Measurements from ENCODE around the gene DLX6.

Gene DLX6
- total RNA-seq: 0 to 0.07 reads per million in 2 donors

DNA sequence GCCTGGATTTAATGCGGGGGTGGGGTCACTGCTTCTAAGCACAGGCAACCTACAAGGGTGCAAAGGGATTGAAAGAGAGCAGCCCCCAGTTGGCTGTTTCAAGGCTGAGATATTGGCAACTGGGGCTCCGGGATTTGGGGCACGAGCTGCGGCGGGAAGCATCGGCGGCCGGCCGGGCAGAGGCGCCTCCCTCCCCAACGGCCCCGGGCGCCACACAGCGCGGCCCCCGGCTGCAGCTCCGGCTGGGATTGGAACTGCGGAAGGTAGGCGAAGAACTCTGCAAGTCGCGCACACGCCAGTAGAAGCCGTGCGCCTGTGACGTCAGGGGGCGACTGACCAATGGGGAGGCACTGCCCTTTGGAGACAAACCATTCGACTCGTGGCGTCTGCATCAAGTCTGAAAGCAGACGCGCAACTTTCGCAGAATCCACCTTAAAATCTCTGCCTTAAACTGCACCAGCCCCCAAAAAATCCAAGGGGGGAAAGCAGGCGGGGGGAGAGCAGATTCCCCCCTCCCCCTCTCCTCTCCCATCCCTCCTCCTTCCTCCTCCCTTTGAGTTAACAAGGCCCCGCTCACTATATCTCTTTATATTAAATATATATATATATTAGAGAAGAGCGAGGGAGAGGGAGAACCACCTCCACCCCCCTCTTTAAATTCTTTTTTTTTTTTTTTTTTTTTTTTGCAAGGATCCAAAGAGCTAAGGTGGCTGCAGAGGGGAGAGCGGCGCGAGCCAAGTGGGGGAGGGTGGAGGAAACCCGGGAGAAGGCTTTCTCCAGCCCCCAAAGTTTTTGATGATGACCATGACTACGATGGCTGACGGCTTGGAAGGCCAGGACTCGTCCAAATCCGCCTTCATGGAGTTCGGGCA, at the start of gene DLX6:
TSS of gene DLX6 (plus strand) at position 371 of the 872 bp plus-strand sequence. CDS start at position 796, 425 bp downstream.
- DNase-seq: peak in 1 of 5 experiments; percentile 62

DNA sequence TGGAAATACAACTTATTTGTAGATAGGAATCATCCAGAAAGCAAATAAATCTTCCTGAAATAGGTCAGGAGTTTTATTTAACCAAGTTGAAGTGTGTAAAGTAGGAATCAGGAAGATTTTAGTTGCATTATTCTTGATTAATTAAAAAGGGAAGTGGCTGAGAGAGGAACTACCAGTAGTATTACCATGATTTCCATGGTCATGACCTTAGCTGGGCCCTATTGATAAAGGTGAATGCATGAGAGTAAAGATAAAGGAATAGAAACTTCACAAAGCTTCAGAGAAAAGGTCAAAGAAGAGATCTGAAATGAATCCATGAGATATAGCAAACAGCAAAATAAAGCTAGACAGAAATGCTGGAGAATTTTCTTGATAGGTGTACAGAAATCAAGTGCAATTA, 46.2 kb upstream of the DLX6 start:
- DNase-seq: no peak

DNA sequence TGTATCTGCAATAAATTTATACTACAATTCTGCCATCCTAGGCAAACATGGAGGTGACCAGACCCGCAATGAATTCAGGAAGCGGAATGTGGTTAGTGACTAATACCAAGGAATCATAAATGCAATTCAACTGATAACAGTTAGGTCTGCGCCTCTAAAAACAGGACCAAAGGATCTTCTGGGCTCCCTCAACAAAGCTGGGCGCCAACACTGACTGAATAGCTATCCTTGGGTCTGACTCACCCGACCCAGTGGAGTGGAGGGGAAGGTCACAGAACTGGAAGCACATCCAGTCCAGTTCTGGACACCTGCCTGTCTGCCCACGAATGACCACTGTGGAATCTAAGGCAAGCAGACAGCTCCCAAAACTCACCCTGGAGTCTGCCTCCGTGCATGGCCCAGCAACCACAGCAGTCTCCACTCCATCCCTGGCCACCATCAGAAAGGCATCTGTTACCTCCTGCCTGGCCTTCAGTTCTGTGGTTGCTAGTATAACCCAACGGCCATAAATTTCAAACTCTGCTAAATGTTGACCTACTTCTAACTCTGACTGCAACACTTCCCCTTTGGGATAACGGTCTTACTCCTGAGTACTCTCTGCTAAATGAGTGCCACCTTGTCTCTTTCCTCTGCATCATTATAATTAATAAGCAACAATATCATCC, 43.0 kb upstream of the DLX6 start:
- no peak for DNase-seq

DNA sequence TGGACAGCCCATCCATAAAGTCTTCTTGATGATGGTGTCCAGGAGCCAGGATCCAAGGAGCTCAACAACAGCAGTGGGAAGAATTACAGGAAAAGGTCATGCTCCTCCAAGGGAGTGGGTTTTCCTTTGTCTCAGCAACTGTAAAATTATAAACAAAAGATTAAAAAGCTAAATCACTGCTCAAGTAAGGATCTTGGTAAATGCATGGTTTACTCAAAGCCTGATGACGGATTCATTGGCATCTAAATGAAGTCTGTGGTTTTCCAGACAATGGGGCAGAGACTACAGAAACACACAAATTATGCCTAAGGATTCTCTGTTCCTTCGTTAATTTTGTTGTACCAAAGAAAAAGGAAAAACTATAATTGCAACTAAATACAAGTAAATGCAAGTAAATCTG, 36.4 kb upstream of the DLX6 start:
- DNase-seq: no peak

DNA sequence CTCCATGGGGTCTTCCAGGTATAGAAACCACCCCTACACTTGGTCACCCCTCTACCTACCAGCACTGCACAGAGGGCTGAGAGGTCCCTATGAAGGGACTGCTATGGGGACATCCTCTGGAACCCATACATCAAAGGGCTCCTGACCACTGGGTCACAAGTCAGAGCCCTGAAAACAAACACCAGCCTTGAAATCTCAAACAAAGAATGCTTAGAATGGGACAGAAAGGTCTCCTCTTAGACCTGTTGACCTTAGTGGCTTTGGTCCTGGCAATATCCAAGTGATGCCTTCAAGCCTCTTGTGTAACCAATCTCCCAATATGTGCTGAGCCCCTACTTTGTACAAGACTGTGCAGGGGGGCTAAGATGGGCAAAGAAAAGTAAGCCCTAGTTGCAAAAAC, 34.6 kb upstream of the DLX6 start:
- no peak for DNase-seq

DNA sequence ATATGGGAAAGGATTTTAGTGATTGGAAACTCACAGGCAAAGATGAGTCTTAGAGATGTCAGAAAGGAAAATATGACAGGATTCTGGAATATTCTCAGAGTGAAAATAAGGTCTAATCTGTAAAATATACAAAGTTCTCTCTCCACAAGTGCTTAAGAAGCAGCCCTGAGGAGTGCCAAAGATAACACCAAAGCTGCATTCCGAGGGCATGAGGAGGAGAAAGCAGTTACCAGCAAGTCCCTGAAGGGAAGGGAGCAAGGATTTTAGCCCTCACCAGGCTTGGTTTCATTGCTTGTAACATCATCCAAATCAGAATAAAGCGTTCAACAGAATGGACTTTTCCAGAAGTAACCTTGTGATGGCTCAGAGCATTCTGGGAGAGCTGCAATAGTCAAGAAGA, 31.4 kb upstream of the DLX6 start:
- DNase-seq: no peak

DNA sequence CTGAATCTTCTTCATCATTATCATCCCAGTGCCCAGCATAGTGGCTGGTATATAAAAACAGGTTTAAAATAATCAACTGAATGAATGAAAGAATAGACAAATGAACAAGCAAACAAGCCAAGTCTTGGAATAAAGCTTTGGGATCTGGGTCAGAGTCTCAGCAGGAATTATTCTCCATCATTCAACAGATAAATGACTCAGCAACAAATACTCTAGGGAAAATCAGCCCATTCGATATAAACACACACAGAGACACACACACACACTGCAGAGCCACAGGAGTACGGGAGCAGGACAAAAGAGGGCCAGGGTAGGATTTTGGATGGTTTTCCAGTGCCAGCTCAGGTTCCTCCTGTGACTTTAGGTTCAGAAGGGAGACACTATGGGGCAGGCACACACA, 29.2 kb upstream of the DLX6 start:
- DNase-seq: no peak

DNA sequence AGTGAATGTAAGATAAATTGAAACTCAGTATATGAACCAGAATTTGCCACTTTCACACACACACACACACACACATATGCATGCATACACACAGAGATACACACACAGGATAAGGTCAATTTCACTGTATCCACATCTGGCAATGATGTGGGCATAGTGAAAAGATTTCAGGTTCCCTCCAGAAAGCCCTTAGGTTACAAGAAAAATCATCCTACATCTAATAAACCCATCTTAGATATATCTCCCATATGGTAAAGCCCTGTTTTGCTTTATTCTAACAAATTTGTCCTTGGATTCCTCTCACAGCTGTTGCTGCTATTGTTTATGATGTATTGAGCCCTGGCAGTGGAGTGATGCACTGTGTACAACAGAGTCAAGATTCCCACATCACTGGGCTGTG, 27.9 kb upstream of the DLX6 start:
- no peak for DNase-seq

DNA sequence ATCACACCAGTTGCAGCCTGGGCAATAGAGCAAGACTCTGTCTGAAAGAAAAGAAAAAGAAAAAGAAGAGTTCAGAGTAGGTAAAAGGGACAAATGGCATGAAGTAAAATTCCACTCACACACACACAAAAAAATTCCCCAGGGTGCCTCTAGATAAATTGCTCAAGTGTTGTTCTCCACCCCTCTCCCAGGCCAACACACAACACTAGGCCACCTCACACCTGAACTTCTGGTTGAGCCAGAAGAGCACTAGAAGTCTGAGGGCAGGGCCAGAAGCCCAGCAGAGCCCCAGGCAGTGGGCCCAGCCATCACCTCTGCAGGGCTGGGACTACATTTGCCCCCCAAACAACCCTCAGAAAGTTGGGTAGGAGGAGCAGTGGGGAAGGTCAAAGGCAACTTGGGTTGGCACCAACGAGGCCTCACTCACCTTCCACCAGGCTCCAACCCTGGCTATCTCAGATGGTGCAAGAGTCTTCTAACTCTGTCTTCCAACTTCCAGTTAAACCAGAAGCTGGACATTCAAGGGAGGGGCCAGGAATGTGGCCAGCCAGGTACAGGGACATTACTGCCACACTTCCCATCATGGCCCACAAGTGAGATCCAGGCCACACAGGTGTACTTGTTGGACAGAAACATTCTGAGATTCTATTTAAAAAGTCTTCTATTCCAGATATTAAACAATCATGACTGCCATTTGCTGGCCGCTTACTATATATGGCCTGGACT, 25.6 kb upstream of the DLX6 start:
- no peak for DNase-seq

DNA sequence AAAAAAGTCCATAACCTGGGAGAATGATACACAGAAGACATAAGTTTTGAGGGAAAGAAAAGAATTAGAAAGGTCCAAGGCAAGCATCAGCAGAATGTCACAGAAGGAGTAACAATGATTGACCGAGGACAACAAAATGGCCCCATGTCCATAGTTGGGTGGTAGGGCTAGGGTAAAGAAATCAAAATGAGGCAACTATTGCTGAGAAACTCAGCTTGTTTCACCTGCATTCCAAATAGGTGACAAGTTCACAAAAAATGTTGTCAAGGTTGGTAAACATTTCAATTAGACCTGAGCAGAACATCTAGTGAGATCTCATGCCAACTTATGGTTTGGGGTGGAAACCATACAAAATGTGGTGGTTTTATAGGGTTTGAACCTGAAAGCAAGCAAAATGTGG, 22.8 kb upstream of the DLX6 start:
- DNase-seq: no peak

DNA sequence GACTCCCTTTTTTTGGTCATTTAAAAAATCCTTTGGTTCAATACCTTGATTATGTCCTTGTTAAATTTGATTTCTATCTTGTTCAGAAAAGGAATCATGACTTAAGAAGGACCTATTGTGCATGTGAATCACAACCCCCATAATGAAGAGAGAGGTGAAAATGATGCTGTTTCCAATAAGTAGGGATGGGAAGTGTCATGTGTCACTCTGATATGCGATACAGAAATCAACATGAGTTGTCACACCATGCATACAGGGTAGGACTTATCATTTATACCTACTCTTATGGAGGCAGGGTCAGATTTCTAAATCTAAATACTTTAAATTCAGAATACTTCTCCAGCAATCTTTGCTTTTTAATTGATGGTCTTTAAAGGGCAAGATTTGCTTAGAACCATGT, 19.4 kb upstream of the DLX6 start:
- DNase-seq: no peak

DNA sequence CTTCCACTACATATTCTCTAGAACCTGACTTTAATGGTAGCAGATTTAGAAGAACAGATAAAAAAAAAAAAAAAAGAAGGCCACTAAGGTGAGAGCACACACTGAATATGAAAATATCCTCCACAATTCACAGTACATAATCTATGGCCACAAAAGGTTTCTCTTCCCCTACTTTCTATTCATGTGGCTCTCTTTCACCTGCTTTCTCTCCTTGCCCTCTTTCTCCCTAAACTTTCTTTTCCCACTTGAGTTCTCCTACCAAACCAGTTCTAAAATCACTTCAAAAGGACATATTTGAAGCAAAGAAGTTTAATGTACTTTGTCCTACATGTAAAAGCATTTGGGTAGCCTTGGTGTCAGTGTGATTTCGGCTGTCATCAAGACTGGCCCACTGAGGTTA, 18.5 kb upstream of the DLX6 start:
- DNase-seq: no peak

DNA sequence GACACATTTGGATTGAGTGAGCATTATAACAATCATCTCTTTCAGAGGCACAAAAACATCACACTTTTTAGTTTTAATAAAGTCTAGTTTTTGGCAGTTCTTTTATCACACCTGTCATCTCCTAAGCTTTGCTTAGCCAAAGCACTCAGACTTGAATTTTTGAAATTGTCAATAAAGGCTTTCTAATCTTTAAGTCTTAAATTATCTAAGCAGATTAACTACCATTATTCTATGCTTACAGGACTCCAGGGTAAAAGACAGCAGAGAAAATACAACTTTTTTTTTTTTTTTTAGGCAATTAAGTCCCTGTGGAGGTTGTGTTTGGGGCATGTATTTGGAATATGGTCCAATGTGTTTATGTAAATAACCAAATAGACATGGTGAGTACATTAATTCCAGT, 17.6 kb upstream of the DLX6 start:
- DNase-seq: no peak

DNA sequence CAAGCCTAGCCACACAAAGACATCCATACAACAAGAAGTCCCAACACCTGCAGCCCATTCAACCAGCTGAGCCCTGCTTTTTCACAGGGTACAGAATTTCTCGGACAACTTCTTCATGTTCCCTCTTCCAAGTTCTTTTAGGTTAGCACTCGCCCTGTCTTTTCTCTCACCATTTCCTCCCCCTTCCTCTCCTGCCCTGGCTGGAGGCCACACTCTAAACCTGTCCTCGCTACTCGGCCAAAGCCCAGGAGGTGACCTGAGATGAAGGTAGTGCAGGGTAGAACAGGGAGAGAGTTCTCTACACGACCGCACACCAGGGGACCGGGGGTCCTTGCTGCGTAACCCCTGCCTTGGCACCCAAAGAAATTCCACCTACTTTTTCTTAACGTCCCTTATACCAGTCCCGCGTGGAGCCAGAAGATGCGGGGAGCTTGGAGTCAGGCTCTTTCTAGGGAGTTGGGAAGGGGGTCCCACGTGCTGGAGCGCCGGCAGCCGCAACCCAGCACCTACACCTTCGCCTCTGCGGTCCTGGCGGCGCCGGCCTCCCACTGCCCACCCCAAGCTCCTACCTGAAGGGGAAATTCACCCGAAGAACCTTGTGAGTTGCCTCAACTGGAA, 16.0 kb upstream of the DLX6 start:
- no peak for DNase-seq

DNA sequence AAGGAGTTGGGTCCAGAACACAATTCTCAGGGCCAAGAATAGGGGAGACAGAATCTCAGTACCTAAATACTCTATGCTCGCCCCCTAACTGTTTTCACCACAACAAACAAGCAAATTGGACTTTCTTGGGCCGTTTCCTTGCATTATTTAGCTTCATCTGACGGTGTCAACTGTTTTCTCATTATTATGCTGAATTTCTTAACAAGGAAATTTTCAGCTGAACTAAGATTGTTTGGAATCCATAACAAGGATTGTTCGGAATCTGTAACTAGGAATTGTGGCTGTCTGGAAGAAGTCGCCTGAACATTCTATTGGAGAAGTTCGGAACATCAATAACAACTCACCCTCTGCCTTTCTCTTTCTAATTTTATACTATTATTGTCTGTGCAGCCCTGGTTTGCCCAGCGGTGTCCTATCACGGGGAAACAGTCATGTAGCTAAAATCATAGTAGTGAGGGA, 15.5 kb upstream of the DLX6 start:
- no peak for DNase-seq

DNA sequence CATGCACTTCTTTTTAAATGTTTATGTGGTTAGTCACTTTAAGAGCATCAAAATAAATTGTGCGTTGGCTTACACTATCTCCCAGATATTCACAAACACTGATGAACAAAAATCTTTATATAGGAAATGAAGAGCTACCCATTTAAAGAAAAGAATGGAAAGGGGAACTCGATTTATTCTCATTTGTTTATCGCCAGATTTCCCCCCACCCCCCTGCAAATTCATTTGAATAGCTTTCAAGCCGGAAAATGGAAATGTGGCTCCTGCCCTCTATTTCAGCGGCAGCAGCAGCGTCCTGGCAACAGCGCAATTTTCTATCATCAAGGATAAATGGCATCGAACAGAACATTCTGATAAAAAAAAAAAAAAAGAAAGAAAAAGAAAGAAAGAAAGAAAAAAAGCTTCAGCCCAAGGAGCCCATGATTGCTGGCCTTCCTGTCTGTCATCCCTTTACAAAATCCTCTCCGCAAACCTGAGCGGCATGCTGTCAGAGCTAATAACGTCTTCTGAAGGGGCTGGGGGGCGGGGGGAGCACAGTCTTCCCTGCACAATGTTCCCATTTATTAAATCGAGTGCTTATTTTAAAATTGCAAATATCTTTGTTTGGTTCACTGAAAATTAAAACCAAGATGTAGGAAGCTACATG, 13.7 kb upstream of the DLX6 start:
- DNase-seq: no peak

DNA sequence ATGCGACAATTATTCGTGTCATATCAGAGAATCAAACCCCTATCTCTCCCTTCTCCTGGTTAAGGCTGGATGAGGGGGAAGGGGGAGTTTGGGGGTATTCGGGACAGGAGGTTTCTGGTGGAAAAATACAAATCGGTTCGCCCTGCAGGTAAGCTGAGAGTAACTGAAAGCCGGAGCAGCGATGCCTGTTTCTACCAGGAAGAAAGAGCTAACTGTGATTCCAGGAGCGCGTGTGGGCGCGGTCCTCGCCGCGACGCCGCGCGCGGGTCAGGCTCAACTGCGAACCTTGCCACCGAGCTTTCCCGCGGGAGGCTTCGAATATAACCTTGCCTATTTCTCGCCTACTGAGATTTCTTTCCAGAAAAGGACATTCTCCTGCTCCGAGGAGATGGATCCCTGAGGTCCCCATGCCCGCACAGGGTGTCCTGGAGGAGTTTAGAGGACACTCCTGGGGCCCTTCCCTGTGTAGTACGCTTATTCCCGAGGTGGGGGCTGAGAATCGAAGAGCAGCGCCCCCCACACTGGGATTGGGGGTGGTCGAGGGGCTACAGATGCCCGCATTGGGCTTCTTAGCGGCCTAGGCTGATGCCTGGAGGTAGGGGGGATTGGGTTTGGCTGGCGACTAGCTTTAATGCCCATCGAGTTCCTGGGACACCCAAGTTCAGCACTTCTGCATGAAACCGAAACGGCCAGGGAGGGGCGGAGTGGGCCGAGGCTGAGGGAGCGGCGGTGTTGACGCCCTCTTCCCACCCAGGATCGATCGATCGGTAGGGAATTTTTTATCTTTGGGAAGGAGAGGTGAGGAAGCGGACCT, 13.0 kb upstream of the DLX6 start:
- no peak for DNase-seq

DNA sequence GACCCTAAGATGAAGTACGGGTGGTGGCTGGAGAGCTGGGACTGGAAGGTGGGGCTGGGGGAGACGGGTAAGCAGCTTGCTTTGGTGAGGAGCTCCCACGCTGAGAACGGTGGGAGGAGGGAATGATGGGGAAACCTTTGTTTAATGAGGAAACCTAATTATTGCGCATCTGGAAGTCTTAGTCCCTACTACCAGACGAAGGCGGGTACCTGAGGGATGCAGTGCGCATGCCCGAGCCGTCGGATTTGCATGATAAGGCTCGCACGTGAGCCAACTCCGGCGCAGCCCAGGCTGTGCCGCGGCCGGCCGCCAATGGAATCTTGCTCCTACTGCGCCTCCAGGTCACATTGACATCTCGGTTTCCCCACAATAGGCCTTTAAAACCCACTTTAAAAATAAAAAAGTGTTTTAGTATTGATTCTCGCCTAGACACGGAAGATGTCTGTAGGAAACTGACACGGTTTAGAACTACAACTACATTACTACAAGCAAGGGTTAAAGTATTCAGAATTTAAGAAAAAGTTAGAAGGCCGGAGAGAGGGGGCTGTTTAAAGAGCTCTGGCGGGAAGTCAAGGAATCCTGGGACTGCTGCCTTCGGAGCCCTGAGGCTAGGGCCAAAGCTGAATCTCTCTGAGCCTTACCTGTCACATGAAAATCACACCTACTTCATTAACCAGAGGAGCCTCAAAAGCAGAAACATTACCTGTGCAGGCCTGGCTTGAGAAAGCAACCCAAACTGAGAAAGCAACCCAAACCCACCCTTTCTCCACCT, 12.1 kb upstream of the DLX6 start:
- DNase-seq: no peak

DNA sequence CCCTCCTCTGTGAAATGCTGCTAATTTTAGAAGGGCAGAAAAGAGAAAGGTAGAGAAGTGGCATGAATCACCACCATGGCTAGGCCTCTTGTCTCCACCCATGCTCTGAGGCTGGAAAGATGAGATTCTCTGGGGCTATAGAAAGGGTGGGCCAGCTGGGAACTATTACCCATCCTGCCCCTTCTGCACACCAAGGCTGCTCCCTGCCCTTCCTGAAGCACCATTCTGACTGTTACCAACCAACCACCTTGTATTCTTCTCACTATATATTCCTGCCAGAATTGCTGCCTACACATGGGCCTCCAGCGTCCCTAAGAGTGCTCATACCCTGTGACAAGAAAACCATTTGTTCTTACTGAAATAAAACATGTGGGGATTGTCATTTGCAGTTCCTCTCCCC, 11.4 kb upstream of the DLX6 start:
- no peak for DNase-seq

DNA sequence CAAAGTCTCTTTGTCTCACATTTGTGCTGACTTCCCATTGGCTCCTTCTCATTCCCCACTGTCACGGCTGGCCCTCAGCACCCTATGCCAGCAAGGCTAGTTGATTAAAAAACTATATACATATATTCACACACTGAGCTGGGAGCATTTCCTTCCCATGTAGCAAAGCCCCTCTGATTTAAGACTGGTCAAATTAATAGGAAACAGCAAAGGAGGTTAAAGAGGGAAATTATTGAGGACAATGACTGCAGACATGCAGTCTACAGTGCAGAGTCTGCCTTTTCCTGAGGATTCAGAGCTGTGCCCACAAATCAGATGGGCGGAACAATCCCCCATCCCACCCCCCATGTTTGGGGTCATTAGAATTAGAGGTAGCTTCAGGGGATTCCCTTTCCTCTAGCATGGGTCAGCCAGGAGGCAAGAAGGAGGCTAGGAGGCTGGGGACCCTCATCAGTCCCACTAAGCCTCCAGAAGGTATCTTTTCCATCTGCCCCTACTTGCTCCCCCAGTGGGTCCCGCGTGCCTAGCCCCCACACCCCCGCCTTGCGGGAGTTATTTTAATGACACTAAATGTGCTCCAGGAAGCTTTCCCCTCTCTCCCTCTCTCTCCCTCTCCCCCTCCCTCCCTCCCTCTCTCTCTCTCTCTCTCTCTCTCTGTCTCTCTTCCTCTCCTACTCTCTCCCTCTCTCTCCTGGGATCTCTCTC, 9.8 kb upstream of the DLX6 start:
- DNase-seq: no peak
